Measurements from ENCODE around the gene IGFLR1.
A peak's percentile ranks its signal among the peaks of the same experiment; 100 is the strongest.

- TF ChIP-seq CTCF (IDR thresholded peaks at IDR 0.05 in 4 of 5, conservative IDR thresholded peaks at IDR 0.05 in 1 of 5) (peak in 4 of 5 experiments; percentile 42 to 48 (median 44)), POLR2A (IDR thresholded peaks at IDR 0.05) (peak; percentile 95 to 96)
Measured at GRCh38 chr19:35748106-35749020, 6.1 kb upstream of the IGFLR1 start, which contains the start of gene LIN37.
